PC-3 (cell line): ENCODE results near the gene ARL4C.

Experiments used
- EZH2phosphoT487 ChIP-seq: fragments of 300-600 bp; sonication (generic); IDR thresholded peaks from 2 replicates; pipeline ENCODE4 v1.6.1; 2018; ENCODE audit warnings: mild to moderate bottlenecking, antibody characterized with exemption, low read length, borderline replicate concordance
- TF ChIP-seq, protein P1 (sequence below): fragments of 300-600 bp; sonication (generic); conservative IDR thresholded peaks from 2 replicates; pipeline ENCODE4 v1.5.1; 2017; ENCODE audit warnings: antibody characterized with exemption, low read depth, mild to moderate bottlenecking, low read length

- TF ChIP-seq, protein P1, sequence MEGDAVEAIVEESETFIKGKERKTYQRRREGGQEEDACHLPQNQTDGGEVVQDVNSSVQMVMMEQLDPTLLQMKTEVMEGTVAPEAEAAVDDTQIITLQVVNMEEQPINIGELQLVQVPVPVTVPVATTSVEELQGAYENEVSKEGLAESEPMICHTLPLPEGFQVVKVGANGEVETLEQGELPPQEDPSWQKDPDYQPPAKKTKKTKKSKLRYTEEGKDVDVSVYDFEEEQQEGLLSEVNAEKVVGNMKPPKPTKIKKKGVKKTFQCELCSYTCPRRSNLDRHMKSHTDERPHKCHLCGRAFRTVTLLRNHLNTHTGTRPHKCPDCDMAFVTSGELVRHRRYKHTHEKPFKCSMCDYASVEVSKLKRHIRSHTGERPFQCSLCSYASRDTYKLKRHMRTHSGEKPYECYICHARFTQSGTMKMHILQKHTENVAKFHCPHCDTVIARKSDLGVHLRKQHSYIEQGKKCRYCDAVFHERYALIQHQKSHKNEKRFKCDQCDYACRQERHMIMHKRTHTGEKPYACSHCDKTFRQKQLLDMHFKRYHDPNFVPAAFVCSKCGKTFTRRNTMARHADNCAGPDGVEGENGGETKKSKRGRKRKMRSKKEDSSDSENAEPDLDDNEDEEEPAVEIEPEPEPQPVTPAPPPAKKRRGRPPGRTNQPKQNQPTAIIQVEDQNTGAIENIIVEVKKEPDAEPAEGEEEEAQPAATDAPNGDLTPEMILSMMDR: no peak
- TF ChIP-seq EZH2phosphoT487: no peak
Observed at GRCh38 chr2:234478121-234478858, 18.6 kb downstream of the ARL4C start.
